Mesothelial cell of epicardium (in vitro differentiated cells): Measurements from ENCODE around the gene CACNA2D2. TPM values are rescaled to one million over a fixed set of nuclear protein-coding genes. Genes with fewer than 3 reads are reported as not detected.

ENCODE experiments used
- DNase-seq, 2 experiments: peaks; one replicate each; pipeline ENCODE4 v3.0.0; 2021; ENCODE audit warnings: low spot score in 2 of 2; ENCODE audit not compliant: unreplicated experiment in 2 of 2
- H3K27ac Mint-ChIP-seq: 2 replicates; pipeline ENCODE4 v1.8.0; 2021; ENCODE audit warnings: mixed read lengths
- H3K27me3 Mint-ChIP-seq: 2 replicates; pipeline ENCODE4 v1.8.0; 2021; ENCODE audit warnings: low read depth, mixed read lengths
- H3K36me3 Mint-ChIP-seq: 2 replicates; pipeline ENCODE4 v1.8.0; 2021; ENCODE audit warnings: mixed read lengths
- H3K4me1 Mint-ChIP-seq: 2 replicates; pipeline ENCODE4 v1.8.0; 2021; ENCODE audit warnings: mixed read lengths
- H3K4me3 Mint-ChIP-seq: 2 replicates; pipeline ENCODE4 v1.8.0; 2021; ENCODE audit warnings: mild to moderate bottlenecking, moderate library complexity, mixed read lengths
- H3K9me3 Mint-ChIP-seq: 2 replicates; pipeline ENCODE4 v1.8.0; 2021; ENCODE audit warnings: mixed read lengths
- CTCF ChIP-seq: fragments of 200-600 bp; sonication (generic); IDR thresholded peaks from one replicate; pipeline ENCODE4 v1.5.0; 2021; ENCODE audit warnings: antibody characterized with exemption; ENCODE audit not compliant: unreplicated experiment
- total RNA-seq: library from RNA; stranded (reverse); gene quantifications from 3 replicates; pipeline ENCODE4 v1.2.1, GENCODE V29; 2021

The CACNA2D2 gene
- total RNA-seq, 1 donor from 2014 or later, result 10.8 TPM

- Mint-ChIP-seq H3K27me3 (peaks cover 67% of the 10 kb centered on the region), H3K4me1 (peaks cover 8% of the 10 kb centered on the region), H3K9me3 (no peaks in the 10 kb centered on the region), H3K4me3 (peak overlapping the region; percentile 68), H3K27ac (no peak overlapping the region), H3K36me3 (no peaks in the 10 kb centered on the region)
- DNase-seq, result no peak
- no peak for TF ChIP-seq CTCF
Measured at GRCh38 chr3:50502225-50502583, 1.2 kb downstream of the CACNA2D2 start.

GRCh38 chr3:50495609-50496423, 7.6 kb downstream of the CACNA2D2 start:
- H3K36me3 Mint-ChIP-seq, result no peaks in the 10 kb centered on the region

GRCh38 chr3:50494126-50494525, 9.3 kb downstream of the CACNA2D2 start:
- H3K36me3 Mint-ChIP-seq, result no peaks in the 10 kb centered on the region
- no peak for TF ChIP-seq CTCF
- H3K9me3 Mint-ChIP-seq, result no peaks in the 10 kb centered on the region
- H3K4me1 Mint-ChIP-seq, result peaks cover 3% of the 10 kb centered on the region
- H3K4me3 Mint-ChIP-seq, result no peak overlapping the region
- no peak for DNase-seq
- H3K27me3 Mint-ChIP-seq, result peaks cover 9% of the 10 kb centered on the region
- H3K27ac Mint-ChIP-seq, result no peak overlapping the region

More at GRCh38 chr3:50495609-50496423, 7.6 kb downstream of the CACNA2D2 start:
- no peak for TF ChIP-seq CTCF
- Mint-ChIP-seq H3K27ac (no peak overlapping the region), H3K27me3 (peaks cover 25% of the 10 kb centered on the region), H3K4me3 (no peak overlapping the region), H3K9me3 (no peaks in the 10 kb centered on the region), H3K4me1 (peaks cover 3% of the 10 kb centered on the region)
- DNase-seq, result no peak

- TF ChIP-seq CTCF, result no peak
- Mint-ChIP-seq H3K4me1 (peaks cover 3% of the 10 kb centered on the region), H3K9me3 (no peaks in the 10 kb centered on the region), H3K4me3 (no peak overlapping the region), H3K27ac (no peak overlapping the region), H3K27me3 (peaks cover 4% of the 10 kb centered on the region), H3K36me3 (no peaks in the 10 kb centered on the region)
- DNase-seq, result no peak
Measured at GRCh38 chr3:50493623-50494022, 9.8 kb downstream of the CACNA2D2 start.

GRCh38 chr3:50493086-50493485, 10.3 kb downstream of the CACNA2D2 start:
- no peak for DNase-seq
- peaks cover 2% of the 10 kb centered on the region for H3K27me3 Mint-ChIP-seq
- no peak for TF ChIP-seq CTCF
- H3K36me3 Mint-ChIP-seq, result no peaks in the 10 kb centered on the region
- no peaks in the 10 kb centered on the region for H3K4me1 Mint-ChIP-seq
- no peak overlapping the region for H3K4me3 Mint-ChIP-seq
- no peak overlapping the region for H3K27ac Mint-ChIP-seq
- no peaks in the 10 kb centered on the region for H3K9me3 Mint-ChIP-seq
